ENCODE measurements around the gene SDC4. TPM values are rescaled to one million over a fixed set of nuclear protein-coding genes. Genes with fewer than 3 reads are reported as not detected.

SDC4 gene
- total RNA-seq, 1 experiment from 2014 or later = 100 TPM

- Histone ChIP-seq H3K9me3 (ENCODE audit: control insufficient read depth in 1 of 2, insufficient read depth in 1 of 2, low read depth in 1 of 2, low read length in 2 of 2) (no peaks in the 10 kb centered on the region), H3K36me3 (ENCODE audit: control insufficient read depth in 1 of 2, insufficient read depth in 2 of 2, low read length in 2 of 2) (no peaks in the 10 kb centered on the region), H3K9ac (ENCODE audit: low read length) (no peak overlapping the region), H3K27me3 (ENCODE audit: insufficient read depth, low read length) (no peaks in the 10 kb centered on the region), H3K4me3 (replicated peaks in 1 of 2; ENCODE audit: low read depth in 1 of 2, low read length in 2 of 2) (no peak overlapping the region), H2AFZ (ENCODE audit: low read depth, low read length, poor library complexity, severe bottlenecking) (no peak overlapping the region), H3K4me2 (ENCODE audit: low read length) (no peak overlapping the region), H3K27ac (ENCODE audit: low read depth, low read length) (no peak overlapping the region), H3K79me2 (ENCODE audit: insufficient read depth, low read length) (no peaks in the 10 kb centered on the region), H3K9me2 (ENCODE audit: insufficient read depth) (no peaks in the 10 kb centered on the region), H4K20me1 (ENCODE audit: insufficient read depth) (no peaks in the 10 kb centered on the region), H3K4me1 (ENCODE audit: control insufficient read depth in 1 of 2, insufficient read depth in 2 of 2, low read length in 2 of 2) (peaks cover 0 to 10% of the 10 kb centered on the region in 2 experiments; a peak in 2 of 4 replicates)
- ChIA-PET POLR2A (no interaction called here), RAD21 (ENCODE audit: low non-redundant PET in 1 of 2, low total read pairs in 2 of 2, uncharacterized antibody in 2 of 2, unreplicated experiment in 2 of 2) (no interaction called here), CTCF (interaction anchor here (0.6 to 1.7 kb wide), 5 partner anchors 13 to 385 kb away, joined by 3 to 8 read pairs (median 3); no protein-coding TSS in a partner anchor)
- no TSS peak for BruUV-seq (replicated peaks)
- no peak for DNase-seq (ENCODE audit: low read depth, low spot score)
- intact Hi-C loops (cut with micrococcal nuclease) = loop anchor here (5.0 kb wide), 1 partner anchor 271 kb away; no protein-coding TSS in a partner anchor
- TF ChIP-seq, protein P1, sequence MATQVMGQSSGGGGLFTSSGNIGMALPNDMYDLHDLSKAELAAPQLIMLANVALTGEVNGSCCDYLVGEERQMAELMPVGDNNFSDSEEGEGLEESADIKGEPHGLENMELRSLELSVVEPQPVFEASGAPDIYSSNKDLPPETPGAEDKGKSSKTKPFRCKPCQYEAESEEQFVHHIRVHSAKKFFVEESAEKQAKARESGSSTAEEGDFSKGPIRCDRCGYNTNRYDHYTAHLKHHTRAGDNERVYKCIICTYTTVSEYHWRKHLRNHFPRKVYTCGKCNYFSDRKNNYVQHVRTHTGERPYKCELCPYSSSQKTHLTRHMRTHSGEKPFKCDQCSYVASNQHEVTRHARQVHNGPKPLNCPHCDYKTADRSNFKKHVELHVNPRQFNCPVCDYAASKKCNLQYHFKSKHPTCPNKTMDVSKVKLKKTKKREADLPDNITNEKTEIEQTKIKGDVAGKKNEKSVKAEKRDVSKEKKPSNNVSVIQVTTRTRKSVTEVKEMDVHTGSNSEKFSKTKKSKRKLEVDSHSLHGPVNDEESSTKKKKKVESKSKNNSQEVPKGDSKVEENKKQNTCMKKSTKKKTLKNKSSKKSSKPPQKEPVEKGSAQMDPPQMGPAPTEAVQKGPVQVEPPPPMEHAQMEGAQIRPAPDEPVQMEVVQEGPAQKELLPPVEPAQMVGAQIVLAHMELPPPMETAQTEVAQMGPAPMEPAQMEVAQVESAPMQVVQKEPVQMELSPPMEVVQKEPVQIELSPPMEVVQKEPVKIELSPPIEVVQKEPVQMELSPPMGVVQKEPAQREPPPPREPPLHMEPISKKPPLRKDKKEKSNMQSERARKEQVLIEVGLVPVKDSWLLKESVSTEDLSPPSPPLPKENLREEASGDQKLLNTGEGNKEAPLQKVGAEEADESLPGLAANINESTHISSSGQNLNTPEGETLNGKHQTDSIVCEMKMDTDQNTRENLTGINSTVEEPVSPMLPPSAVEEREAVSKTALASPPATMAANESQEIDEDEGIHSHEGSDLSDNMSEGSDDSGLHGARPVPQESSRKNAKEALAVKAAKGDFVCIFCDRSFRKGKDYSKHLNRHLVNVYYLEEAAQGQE (IDR thresholded peaks at IDR 0.05; ENCODE audit: low read depth) = no peak
- TF ChIP-seq ZNF274 (IDR thresholded peaks at IDR 0.05; ENCODE audit: low read depth, low read length) (no peak), SIN3A (IDR thresholded peaks at IDR 0.05; ENCODE audit: low read depth) (no peak), EZH2 (IDR thresholded peaks at IDR 0.05) (no peak), RAD21 (IDR thresholded peaks at IDR 0.05; ENCODE audit: low read depth) (no peak), ZFX (IDR thresholded peaks at IDR 0.05) (no peak), POLR2AphosphoS5 (IDR thresholded peaks at IDR 0.05; ENCODE audit: low read depth, low read length) (no peak), EZH2phosphoT487 (IDR thresholded peaks at IDR 0.05; ENCODE audit: borderline replicate concordance) (no peak), ATF3 (IDR thresholded peaks at IDR 0.05) (no peak), EGR1 (IDR thresholded peaks at IDR 0.05; ENCODE audit: low read depth) (no peak), CEBPB (IDR thresholded peaks at IDR 0.05; ENCODE audit: low read depth) (no peak), TCF7L2 (IDR thresholded peaks at IDR 0.05; ENCODE audit: borderline replicate concordance, extremely low read depth, insufficient read depth, insufficient read length) (no peak), ZBTB33 (IDR thresholded peaks at IDR 0.05; ENCODE audit: extremely low read depth, insufficient replicate concordance, low read length) (no peak), SRF (IDR thresholded peaks at IDR 0.05; ENCODE audit: low read depth) (no peak), POLR2A (IDR thresholded peaks at IDR 0.05; ENCODE audit: borderline replicate concordance, extremely low read depth, insufficient read depth, insufficient read length) (no peak), FOSL1 (IDR thresholded peaks at IDR 0.05; ENCODE audit: low read depth) (no peak), ELF1 (IDR thresholded peaks at IDR 0.05; ENCODE audit: borderline replicate concordance, low read depth) (no peak), CBX3 (IDR thresholded peaks at IDR 0.05; ENCODE audit: low read depth) (no peak)
- no peak for ATAC-seq
These were observed 35.0 kb downstream of the SDC4 start for GRCh38 chr20:45313065-45313695.

All from HCT116 (cell line).